ENCODE data around the gene KAT6B. TPM values are rescaled to one million over a fixed set of nuclear protein-coding genes. Genes with fewer than 3 reads are reported as not detected.
"Not testable (repeated sequence)": the region's sequence is repeated elsewhere in the genome, so short reads cannot be mapped to it uniquely, and the experiment has no call there.

The KAT6B gene
- polyA plus RNA-seq (ENCODE audit: insufficient read length in 4 of 4) = 10 to 100 TPM; 39.9 to 53.7 (median 45.7) TPM

- DNase-seq (ENCODE audit: low read depth in 4 of 4, low spot score in 2 of 4) = peak; percentile 98 to 100 (median 100)
These were observed at the start of gene KAT6B for GRCh38 chr10:74826142-74827044. Gene KAT6B (plus strand): TSS chr10:74826600. CDS start chr10:74842858, 16,258 bp downstream.

DNA sequence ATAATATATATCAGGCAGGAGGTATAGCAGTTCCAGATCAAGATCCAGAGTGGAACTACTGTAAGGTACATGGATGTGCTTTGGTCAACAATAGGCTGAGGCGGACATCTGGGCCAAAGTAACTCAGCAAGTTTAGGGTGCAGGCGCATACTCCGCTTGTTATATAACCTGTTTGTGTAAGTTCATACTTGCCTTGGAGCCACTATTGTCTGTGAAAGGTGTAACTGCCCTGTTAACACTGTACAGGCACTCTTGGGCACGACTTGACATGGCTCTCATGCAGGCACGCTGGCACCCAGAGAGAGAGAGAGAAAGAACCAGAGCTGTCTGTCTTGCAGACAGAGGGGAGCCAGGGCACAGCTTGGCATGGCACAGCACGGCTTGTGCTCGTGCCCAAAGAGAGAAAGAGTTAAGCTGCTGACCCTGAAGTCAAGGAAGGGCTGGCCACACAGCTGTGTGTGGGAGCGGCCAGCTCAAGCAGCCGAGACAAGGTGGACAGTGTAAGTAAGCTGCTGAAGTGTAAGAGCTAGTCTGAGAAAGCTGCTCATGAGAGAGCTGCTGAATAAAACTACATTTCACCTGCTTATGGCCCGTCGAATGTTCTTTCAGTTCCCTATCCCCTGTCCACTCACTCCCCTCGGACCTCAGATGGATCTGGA lies 47.8 kb upstream of the KAT6B start:
- DNase-seq (ENCODE audit: low read depth in 4 of 4, low spot score in 2 of 4) = no peak

- DNase-seq (ENCODE audit: low read depth in 4 of 4, low spot score in 2 of 4) = not testable (repeated sequence)
These were observed 44.5 kb upstream of the KAT6B start for GRCh38 chr10:74781870-74782269.

- no peak for DNase-seq (ENCODE audit: low read depth in 4 of 4, low spot score in 2 of 4)
These were observed 41.9 kb upstream of the KAT6B start for GRCh38 chr10:74784462-74784861.

GRCh38 chr10:74786126-74786525 lies 40.3 kb upstream of the KAT6B start:
- DNase-seq (ENCODE audit: low read depth in 4 of 4, low spot score in 2 of 4) = no peak

DNA sequence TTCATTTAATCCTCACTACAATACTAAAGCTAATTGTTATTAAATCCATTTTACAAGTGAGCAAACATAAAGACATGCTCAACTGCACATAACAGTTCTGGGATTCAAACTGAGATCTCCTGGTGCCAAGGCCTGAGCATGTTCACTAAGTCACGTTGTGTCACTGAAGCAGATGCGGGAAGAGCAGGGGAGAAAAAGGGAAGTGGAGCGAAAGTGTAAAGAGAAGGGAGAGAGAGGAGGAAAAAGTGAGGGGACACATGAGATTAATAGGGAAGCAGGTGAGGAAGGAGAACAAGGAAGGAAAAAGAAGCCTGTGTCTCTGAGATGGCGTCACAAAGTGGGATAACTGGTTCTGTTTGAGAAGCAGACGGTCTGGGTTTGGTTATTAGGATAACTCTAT lies 38.9 kb upstream of the KAT6B start:
- no peak for DNase-seq (ENCODE audit: low read depth in 4 of 4, low spot score in 2 of 4)

GRCh38 chr10:74791979-74792378 lies 34.4 kb upstream of the KAT6B start:
- not testable (repeated sequence) for DNase-seq (ENCODE audit: low read depth in 4 of 4, low spot score in 2 of 4)

GRCh38 chr10:74792726-74793125 lies 33.7 kb upstream of the KAT6B start:
- DNase-seq (ENCODE audit: low read depth in 4 of 4, low spot score in 2 of 4) = no peak

DNA sequence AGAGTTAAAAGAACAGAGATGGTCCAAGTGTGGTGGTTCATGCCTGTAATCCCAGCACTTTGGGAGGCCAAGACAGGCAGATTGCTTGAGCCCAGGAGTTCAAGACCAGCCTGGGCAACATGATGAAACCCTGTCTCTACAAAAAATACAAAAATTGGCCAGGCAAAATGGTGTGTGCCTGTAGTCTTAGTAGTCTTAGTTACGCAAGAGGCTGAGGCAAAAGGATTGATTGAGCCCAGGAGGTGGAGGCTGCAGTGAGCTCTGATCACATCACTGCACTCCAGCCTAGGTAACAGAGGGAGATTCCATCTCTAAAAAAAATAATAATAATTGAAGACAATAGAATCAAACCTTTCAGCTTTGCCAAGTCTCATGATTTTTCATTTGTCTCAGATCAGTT lies 33.2 kb upstream of the KAT6B start:
- not testable (repeated sequence) for DNase-seq (ENCODE audit: low read depth in 4 of 4, low spot score in 2 of 4)

DNA sequence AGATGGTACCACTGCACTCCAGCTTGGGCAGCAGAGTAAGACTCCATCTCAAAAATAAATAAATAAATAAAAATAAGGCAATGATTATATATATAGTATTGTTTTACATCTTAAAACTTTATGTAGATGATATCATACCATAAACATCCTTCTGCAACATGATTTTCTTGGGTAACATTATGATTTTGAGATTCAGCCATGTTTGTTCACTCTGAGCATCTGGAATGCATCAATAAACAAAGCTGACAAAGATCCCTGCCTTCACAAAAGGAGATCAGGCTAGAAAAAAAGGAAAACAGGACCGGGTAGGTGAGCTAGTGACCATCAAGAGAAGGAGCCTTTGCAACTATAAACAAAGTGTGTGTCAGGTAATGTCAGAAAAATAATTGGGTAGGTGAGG lies 31.9 kb upstream of the KAT6B start:
- no peak for DNase-seq (ENCODE audit: low read depth in 4 of 4, low spot score in 2 of 4)

GRCh38 chr10:74797550-74797949 lies 28.9 kb upstream of the KAT6B start:
- no peak for DNase-seq (ENCODE audit: low read depth in 4 of 4, low spot score in 2 of 4)

- DNase-seq (ENCODE audit: low read depth in 4 of 4, low spot score in 2 of 4) = no peak
These were observed 26.6 kb upstream of the KAT6B start for GRCh38 chr10:74799721-74800221.

GRCh38 chr10:74801447-74801846 lies 25.0 kb upstream of the KAT6B start:
- DNase-seq (ENCODE audit: low read depth in 4 of 4, low spot score in 2 of 4) = no peak

- DNase-seq (ENCODE audit: low read depth in 4 of 4, low spot score in 2 of 4) = no peak
These were observed 17.9 kb upstream of the KAT6B start for GRCh38 chr10:74808501-74808900.

- no peak for DNase-seq (ENCODE audit: low read depth in 4 of 4, low spot score in 2 of 4)
These were observed 16.3 kb upstream of the KAT6B start for GRCh38 chr10:74810087-74810486.

- no peak for DNase-seq (ENCODE audit: low read depth in 4 of 4, low spot score in 2 of 4)
These were observed 12.8 kb upstream of the KAT6B start for GRCh38 chr10:74813381-74814259.

DNA sequence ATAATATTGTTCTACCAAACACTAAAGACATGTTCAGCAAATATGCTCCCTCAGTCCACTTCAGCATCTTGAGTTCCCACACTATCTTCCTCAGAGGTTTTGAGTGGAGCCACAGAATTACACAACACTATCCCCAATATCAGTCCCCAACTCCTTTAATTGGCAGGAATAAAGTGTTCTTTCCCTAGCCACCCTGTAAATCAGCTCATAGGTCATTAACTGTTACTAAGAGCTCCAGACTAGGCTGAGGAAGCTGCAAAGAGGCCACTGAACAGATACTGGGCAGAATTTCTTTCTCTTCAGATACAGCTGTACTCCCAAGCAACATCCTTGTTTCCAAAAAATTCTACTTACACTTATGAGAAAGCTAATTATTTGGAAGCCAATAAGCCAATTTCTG lies 11.6 kb upstream of the KAT6B start:
- no peak for DNase-seq (ENCODE audit: low read depth in 4 of 4, low spot score in 2 of 4)

DNA sequence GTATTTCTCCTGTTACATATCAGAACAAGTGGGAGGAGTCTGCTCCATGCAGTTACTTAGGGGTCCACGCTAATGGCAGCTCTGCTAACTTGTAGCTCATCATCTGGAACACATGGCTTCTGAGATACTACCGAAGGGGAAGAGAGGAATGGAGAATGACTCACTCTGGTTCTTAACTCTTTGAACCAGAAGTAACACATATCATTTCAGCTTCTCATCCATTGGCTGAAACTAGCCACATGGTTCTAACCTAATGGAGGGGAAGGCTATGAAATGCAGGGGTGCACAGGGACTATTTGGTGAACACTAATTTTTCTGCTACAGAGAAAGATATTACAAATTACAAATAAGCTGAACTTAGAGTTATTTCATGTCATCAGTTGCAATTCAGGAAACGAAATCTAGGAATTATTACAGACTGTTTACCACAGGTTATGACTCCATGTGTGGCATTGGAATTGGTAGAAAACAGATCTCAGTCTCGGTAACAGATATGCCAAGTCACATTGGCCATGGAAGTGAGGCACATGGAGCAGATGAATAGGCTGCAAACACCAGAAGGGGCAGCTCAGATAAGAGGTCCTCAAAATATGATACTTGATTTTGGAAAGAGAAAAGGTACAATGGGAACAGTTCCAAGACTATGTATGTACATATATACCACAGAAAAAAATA lies 9.4 kb upstream of the KAT6B start:
- DNase-seq (ENCODE audit: low read depth in 4 of 4, low spot score in 2 of 4) = no peak

- DNase-seq (ENCODE audit: low read depth in 4 of 4, low spot score in 2 of 4) = no peak
These were observed 4.9 kb upstream of the KAT6B start for GRCh38 chr10:74821501-74821900.

DNA sequence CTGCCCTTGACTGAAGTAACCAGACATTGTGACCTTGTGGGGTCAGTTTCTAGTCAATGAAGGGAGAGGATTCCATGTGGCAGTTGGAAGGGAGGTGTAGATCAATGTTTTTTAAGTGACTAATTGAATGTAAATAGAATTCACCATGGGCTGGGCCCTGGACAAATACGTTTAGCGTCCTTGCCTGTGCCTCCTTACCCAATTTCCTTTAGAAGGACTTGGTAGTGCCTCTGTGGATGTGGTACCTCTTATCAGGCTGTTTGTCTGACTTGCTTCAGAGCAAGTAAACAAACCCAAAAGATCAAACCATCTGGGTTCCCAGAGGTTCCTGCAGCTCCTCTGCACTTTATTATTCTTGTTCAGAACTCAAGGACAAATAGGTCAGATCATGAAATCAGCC lies 4.3 kb upstream of the KAT6B start:
- DNase-seq (ENCODE audit: low read depth in 4 of 4, low spot score in 2 of 4) = no peak

Measured in left renal cortex interstitium (tissue), 4 donors.